AG04450 (cell line): Measurements from ENCODE around the gene METTL17. TPM values are rescaled to one million over a fixed set of nuclear protein-coding genes. Genes with fewer than 3 reads are reported as not detected.
"Not testable (repeated sequence)": the region's sequence is repeated elsewhere in the genome, so short reads cannot be mapped to it uniquely, and the experiment has no call there.

Source experiments
- CTCF ChIA-PET: fragments of 300-600, 350-600 bp; formaldehyde crosslinking; extraction: SDS; loops from one replicate; lab custom pipeline; 2022; ENCODE audit warnings: antibody characterized with exemption, inconsistent platforms; lab: Charles Lee
- POLR2A ChIA-PET: fragments of 350-600 bp; formaldehyde crosslinking; extraction: SDS; loops from one replicate; lab custom pipeline; 2021; ENCODE audit warnings: antibody characterized with exemption, inconsistent platforms; lab: Yijun Ruan, JAX
- DNase-seq: peaks from one replicate; pipeline ENCODE4 v3.0.0-alpha.2; 2011; ENCODE audit warnings: low read depth, low spot score
- H3K27ac ChIP-seq: one replicate; pipeline ENCODE4 v1.5.1; 2012; ENCODE audit warnings: low read depth, low read length, control low read depth
- H3K27me3 ChIP-seq: one replicate; pipeline ENCODE4 v1.6.0; 2012; ENCODE audit warnings: low read length; ENCODE audit not compliant: control insufficient read depth, insufficient read depth
- H3K4me3 ChIP-seq: 2 replicates; pipeline ENCODE4 v1.5.1; 2011; ENCODE audit warnings: mild to moderate bottlenecking, low read depth, low read length, control low read depth
- H3K9me3 ChIP-seq: 2 replicates; pipeline ENCODE4 v1.5.1; 2012; ENCODE audit warnings: low read length; ENCODE audit not compliant: control insufficient read depth, insufficient read depth
- CTCF ChIP-seq: IDR thresholded peaks from 2 replicates; pipeline ENCODE4 v1.5.1; 2011; ENCODE audit warnings: low read depth, low read length, control low read depth, inconsistent platforms
- polyA plus RNA-seq: library from polyadenylated mRNA; depleted of rRNA; stranded (reverse); fragments of >200 nt; gene quantifications from 2 replicates; pipeline ENCODE4 v1.2.3, GENCODE V29; 2011

The METTL17 gene
- polyA plus RNA-seq, 1 experiment, result 62.7 TPM

GRCh38 chr14:20976291-20976690 is 13.5 kb upstream of the METTL17 start:
- CTCF ChIA-PET, result interaction anchor here (1.3 kb wide), 1 partner anchor 128 kb away, joined by 3 read pairs; no protein-coding TSS in a partner anchor
- no peak for TF ChIP-seq CTCF
- H3K27me3 ChIP-seq, result no peaks in the 10 kb centered on the region
- no peak for DNase-seq
- POLR2A ChIA-PET, result no interaction called here
- no peak overlapping the region for H3K4me3 ChIP-seq
- H3K9me3 ChIP-seq, result no peaks in the 10 kb centered on the region
- H3K27ac ChIP-seq, result no peak overlapping the region

- ChIA-PET CTCF (interaction anchor here (0.5 to 4.5 kb wide), 2 partner anchors 8 to 27 kb away, joined by 6 to 42 read pairs; no protein-coding TSS in a partner anchor), POLR2A (no interaction called here)
- Histone ChIP-seq H3K4me3 (no peak overlapping the region), H3K27me3 (peaks cover 8% of the 10 kb centered on the region), H3K27ac (no peak overlapping the region), H3K9me3 (no peaks in the 10 kb centered on the region)
- DNase-seq, result no peak
- no peak for TF ChIP-seq CTCF
Observed at GRCh38 chr14:20978687-20979086, 11.1 kb upstream of the METTL17 start.

GRCh38 chr14:20980906-20981305 is 8.9 kb upstream of the METTL17 start:
- POLR2A ChIA-PET, result no interaction called here
- peaks cover 9% of the 10 kb centered on the region for H3K27me3 ChIP-seq
- no peak overlapping the region for H3K4me3 ChIP-seq
- no peak for TF ChIP-seq CTCF
- CTCF ChIA-PET, result interaction anchor here (4.5 kb wide), 1 partner anchor 10 kb away, joined by 42 read pairs; no protein-coding TSS in a partner anchor
- H3K9me3 ChIP-seq, result no peaks in the 10 kb centered on the region
- DNase-seq, result no peak
- H3K27ac ChIP-seq, result no peak overlapping the region

- Histone ChIP-seq H3K9me3 (no peaks in the 10 kb centered on the region), H3K27me3 (peaks cover 9% of the 10 kb centered on the region), H3K4me3 (no peak overlapping the region), H3K27ac (no peak overlapping the region)
- TF ChIP-seq CTCF, result no peak
- CTCF ChIA-PET, result interaction anchor here (0.6 to 4.5 kb wide), 4 partner anchors 12 to 41 kb away, joined by 3 to 42 read pairs (median 10); no protein-coding TSS in a partner anchor
- DNase-seq, result no peak
- POLR2A ChIA-PET, result interaction anchor here (0.5 kb wide), 2 partner anchors 8 kb away, joined by 3 to 4 read pairs; no protein-coding TSS in a partner anchor
Observed at GRCh38 chr14:20982646-20983369, 7.0 kb upstream of the METTL17 start.

GRCh38 chr14:20985650-20986049 is 4.1 kb upstream of the METTL17 start:
- DNase-seq, H3K27ac ChIP-seq, H3K27me3 ChIP-seq, H3K4me3 ChIP-seq, POLR2A ChIA-PET, H3K9me3 ChIP-seq: not testable (repeated sequence)
- CTCF ChIA-PET, result interaction anchor here (0.8 to 2.6 kb wide), 3 partner anchors 12 to 29 kb away, joined by 3 to 23 read pairs (median 9); no protein-coding TSS in a partner anchor
